Stimulated activated naive CD8-positive, alpha-beta T cell treated with anti-CD3 and anti-CD28 coated beads, Interleukin-15, amount 100 ng/mL, for 72 hours (primary cell): Measurements from ENCODE around the gene GFOD1.

ENCODE experiments used
- ATAC-seq: fragments of 150-1000 bp; cut with Tn5 transposase; 2 replicates; pipeline ENCODE4 v1.10.0; 2021; ENCODE audit warnings: mild to moderate bottlenecking, moderate library complexity
- DNase-seq, 2 donors: peaks; one replicate each; pipeline ENCODE4 v3.0.0; 2021 to 2022
- H3K27ac Mint-ChIP-seq, 2 donors: one replicate each; pipeline ENCODE4 v1.8.0; 2022; ENCODE audit warnings: mild to moderate bottlenecking in 2 of 2, mixed read lengths in 2 of 2, moderate library complexity in 2 of 2
- H3K27me3 Mint-ChIP-seq: one replicate; pipeline ENCODE4 v1.8.0; 2022; ENCODE audit warnings: mixed read lengths
- H3K4me1 Mint-ChIP-seq: one replicate; pipeline ENCODE4 v1.8.0; 2022; ENCODE audit warnings: mild to moderate bottlenecking, mixed read lengths
- H3K4me3 Mint-ChIP-seq, 2 donors: one replicate each; pipeline ENCODE4 v1.8.0; 2022; ENCODE audit warnings: mild to moderate bottlenecking in 2 of 2, mixed read lengths in 2 of 2, moderate library complexity in 1 of 2
- H3K9me3 Mint-ChIP-seq, 2 donors: one replicate each; pipeline ENCODE4 v1.8.0; 2022; ENCODE audit warnings: mixed read lengths in 2 of 2

GFOD1 gene

DNA sequence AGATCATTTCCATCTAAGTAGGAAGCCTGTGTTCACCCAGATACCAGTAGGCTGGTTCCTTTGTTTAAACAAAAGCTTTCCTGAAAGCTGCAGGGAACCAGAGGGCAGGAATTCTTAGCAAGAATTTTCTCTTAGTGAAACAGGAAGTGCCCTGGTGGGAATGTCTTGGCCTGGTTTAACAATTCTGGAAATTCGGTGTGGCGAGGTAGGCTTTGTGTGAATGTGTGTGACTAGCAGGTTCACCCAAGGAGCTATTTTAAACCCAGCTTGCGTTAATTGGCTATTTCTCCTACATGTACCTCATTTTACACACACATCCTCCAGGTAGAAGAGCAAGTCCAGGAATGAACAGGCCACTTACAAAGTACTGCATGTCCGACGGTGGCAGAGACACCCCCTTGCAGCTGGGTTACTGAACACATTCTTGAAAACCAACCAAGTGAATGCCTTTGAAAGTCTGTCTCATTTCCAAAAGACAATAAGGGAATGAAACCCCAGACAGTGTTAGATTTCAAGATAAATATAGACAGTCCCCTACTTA lies 64.6 kb downstream of the GFOD1 start:
- ATAC-seq (no peak), DNase-seq (no peak)
- Mint-ChIP-seq H3K4me1 (peaks cover 48% of the 10 kb centered on the region), H3K27ac (no peak overlapping the region), H3K9me3 (no peaks in the 10 kb centered on the region), H3K4me3 (no peak overlapping the region), H3K27me3 (peaks cover 15% of the 10 kb centered on the region)

- H3K27me3 Mint-ChIP-seq = peaks cover 15% of the 10 kb centered on the region
- ATAC-seq (no peak), DNase-seq (no peak)
- no peak overlapping the region for H3K4me3 Mint-ChIP-seq
- no peaks in the 10 kb centered on the region for H3K9me3 Mint-ChIP-seq
- H3K27ac Mint-ChIP-seq = no peak overlapping the region
- H3K4me1 Mint-ChIP-seq = peaks cover 36% of the 10 kb centered on the region
Measured at GRCh38 chr6:13421425-13422059, 65.9 kb downstream of the GFOD1 start.

DNA sequence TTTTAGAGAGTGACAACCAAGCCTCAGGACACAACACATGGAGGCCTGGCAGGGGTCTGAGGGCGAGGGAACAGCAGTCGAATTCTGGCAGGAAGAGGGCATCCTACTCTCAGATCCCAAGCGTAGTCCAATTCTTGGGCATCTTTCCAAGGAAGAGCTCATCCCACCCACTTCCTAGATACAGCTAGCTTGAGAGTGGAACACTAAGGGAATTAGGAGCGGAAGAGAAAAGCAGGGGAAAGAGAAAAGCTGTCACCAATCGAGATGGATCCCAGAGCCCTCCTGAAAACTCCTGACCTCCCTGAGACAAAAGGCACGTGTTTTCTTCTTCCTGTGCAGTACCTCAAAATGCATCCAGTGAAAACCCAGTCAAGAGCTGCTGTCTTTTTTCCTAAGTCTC lies 67.1 kb downstream of the GFOD1 start:
- Mint-ChIP-seq H3K9me3 (peaks cover 7% of the 10 kb centered on the region in 2 donors), H3K4me3 (no peak overlapping the region), H3K27me3 (peaks cover 15% of the 10 kb centered on the region), H3K27ac (peak overlapping the region in 1 of 2 donors; percentile 43), H3K4me1 (peaks cover 23% of the 10 kb centered on the region)
- ATAC-seq = no peak
- no peak for DNase-seq

DNA sequence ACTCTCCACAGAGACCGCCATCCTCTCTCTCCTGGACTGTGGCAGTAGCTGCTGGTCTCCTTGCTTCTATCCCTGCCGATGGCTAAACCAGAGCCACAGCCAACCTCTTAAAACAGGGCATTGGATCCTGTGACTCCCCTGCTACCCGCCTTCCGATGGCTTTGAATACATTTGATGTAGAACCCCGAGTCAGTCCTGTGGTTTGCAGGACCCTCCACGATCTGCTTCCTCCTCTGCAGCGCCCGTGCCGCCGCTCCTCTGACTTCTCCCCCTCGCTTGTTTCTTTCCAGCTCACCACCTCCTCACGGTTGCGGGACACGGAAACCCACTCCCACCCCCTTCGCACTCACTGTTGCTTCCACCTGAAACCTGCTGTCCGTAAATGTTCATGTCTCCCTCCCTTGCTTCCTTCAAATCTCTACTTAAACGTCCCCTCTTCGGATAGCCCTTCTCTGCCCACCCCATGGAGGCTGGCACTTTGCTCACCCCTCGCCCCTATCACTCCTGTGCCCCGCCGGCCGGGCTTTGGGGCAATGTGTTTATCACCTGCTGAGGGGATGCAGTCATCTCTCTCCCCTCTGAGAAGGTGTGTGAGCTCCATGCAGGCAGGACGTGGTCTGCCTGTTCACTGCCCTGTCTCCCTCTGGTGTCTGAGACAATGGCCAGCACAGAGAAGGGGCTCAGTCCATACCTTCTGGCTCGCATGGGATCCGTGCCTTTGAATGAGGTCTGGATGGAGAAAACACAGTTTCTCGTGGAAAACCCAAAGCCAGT lies 67.8 kb downstream of the GFOD1 start:
- H3K27ac Mint-ChIP-seq = peak overlapping the region; percentile 2 to 64
- ATAC-seq (peak; percentile 70), DNase-seq (no peak)
- peaks cover 15% of the 10 kb centered on the region for H3K27me3 Mint-ChIP-seq
- peaks cover 18% of the 10 kb centered on the region for H3K4me1 Mint-ChIP-seq
- peaks cover 7% of the 10 kb centered on the region in 2 donors for H3K9me3 Mint-ChIP-seq
- H3K4me3 Mint-ChIP-seq = peak overlapping the region; percentile 29 to 51

GRCh38 chr6:13418844-13419243 lies 68.6 kb downstream of the GFOD1 start:
- no peak for DNase-seq

GRCh38 chr6:13417954-13418353 lies 69.4 kb downstream of the GFOD1 start:
- H3K27me3 Mint-ChIP-seq = peaks cover 15% of the 10 kb centered on the region
- no peak for ATAC-seq
- H3K9me3 Mint-ChIP-seq = peaks cover 7% of the 10 kb centered on the region in 2 donors
- H3K4me3 Mint-ChIP-seq = no peak overlapping the region
- DNase-seq = no peak
- H3K4me1 Mint-ChIP-seq = peaks cover 18% of the 10 kb centered on the region
- H3K27ac Mint-ChIP-seq = no peak overlapping the region

More at GRCh38 chr6:13418844-13419243, 68.6 kb downstream of the GFOD1 start:
- peaks cover 18% of the 10 kb centered on the region for H3K4me1 Mint-ChIP-seq
- H3K4me3 Mint-ChIP-seq = no peak overlapping the region
- H3K9me3 Mint-ChIP-seq = peaks cover 7% of the 10 kb centered on the region in 2 donors
- H3K27ac Mint-ChIP-seq = no peak overlapping the region
- no peak for ATAC-seq
- H3K27me3 Mint-ChIP-seq = peaks cover 15% of the 10 kb centered on the region

DNA sequence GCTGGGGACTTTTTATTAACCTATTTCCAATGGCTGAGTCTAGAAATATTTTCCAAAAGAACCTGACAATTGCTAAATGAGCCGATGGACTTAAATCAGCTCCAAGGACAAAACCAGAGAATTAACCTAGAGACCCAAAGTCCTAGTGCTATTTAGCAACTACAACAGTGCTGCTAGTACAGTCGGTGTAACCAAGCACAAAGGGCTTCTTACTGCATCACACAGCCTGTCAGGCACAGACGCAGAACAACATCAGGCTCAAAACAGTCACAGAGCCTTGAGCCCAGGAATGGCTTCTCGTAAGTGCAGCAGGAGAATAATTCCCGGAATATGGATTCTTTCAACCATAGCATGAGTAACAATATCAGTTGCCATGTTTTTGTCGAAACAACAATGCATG lies 70.0 kb downstream of the GFOD1 start:
- Mint-ChIP-seq H3K27me3 (peaks cover 15% of the 10 kb centered on the region), H3K4me3 (no peak overlapping the region), H3K9me3 (peaks cover 7% of the 10 kb centered on the region in 2 donors), H3K27ac (no peak overlapping the region), H3K4me1 (peaks cover 18% of the 10 kb centered on the region)
- DNase-seq = no peak
- no peak for ATAC-seq

DNA sequence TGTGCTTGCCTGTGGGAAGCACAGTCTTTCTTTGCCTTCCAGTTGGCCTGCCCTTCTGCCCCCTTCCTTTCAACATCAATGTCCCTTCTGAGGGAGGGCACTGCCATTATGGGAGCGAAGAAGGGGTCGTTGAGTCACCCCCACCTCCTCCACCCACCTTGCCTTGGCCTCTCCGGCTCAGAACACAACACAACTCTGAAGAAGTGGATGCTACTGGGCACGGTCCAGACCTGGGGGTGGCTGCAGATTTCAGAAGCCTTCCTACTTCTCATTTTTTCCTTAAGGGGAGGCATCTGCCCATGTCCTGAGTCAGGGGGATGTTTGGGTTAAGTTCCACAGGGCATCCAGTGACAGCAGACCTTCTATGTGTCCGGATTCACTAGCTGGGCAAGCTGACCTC lies 72.1 kb downstream of the GFOD1 start:
- Mint-ChIP-seq H3K27me3 (peaks cover 13% of the 10 kb centered on the region), H3K4me3 (no peak overlapping the region), H3K27ac (no peak overlapping the region), H3K9me3 (peaks cover 7% of the 10 kb centered on the region in 2 donors), H3K4me1 (peaks cover 12% of the 10 kb centered on the region)
- no peak for ATAC-seq
- DNase-seq = no peak

DNA sequence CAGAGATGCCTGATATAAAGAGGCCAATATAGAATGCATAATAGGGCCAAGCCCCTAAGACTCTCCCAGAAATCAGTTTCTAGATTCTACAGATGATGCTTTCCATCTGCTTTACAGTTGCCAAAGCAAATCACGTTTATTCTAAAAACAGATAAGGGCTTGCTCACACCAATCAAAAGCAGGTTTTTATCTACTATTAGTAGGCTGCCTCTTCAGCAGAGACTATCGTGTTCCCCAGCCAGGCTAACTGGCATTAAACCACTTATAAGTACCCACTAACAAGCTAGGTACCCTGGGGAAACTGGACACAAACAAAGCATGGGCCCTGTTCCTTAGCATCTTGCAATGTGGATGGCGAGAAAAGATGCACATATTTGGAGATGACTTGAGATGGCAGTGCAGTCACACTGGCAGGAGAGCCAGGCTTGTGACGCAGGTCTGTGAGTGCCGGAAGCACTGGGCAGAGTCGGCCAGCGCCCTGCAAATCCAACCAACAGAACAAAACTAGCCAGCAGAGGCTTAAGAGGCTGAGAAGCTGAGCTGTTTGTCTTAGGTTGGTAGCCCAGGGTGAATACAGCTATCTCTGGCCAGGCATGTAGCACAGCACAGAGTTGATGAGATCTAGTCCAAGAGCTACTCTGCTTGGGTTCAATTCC lies 73.4 kb downstream of the GFOD1 start:
- Mint-ChIP-seq H3K27me3 (peaks cover under 1% of the 10 kb centered on the region), H3K27ac (no peak overlapping the region), H3K4me3 (no peak overlapping the region), H3K4me1 (no peaks in the 10 kb centered on the region), H3K9me3 (peaks cover 7% of the 10 kb centered on the region in 2 donors)
- DNase-seq = peak in 1 of 2 donors; percentile 17
- peak; percentile 73 for ATAC-seq

GRCh38 chr6:13413466-13413862 lies 73.9 kb downstream of the GFOD1 start:
- Mint-ChIP-seq H3K4me1 (no peaks in the 10 kb centered on the region), H3K9me3 (peaks cover 7% of the 10 kb centered on the region in 2 donors), H3K27me3 (no peaks in the 10 kb centered on the region), H3K27ac (no peak overlapping the region), H3K4me3 (no peak overlapping the region)
- ATAC-seq (no peak), DNase-seq (no peak)

- Mint-ChIP-seq H3K27me3 (no peaks in the 10 kb centered on the region), H3K4me1 (no peaks in the 10 kb centered on the region), H3K4me3 (no peak overlapping the region), H3K9me3 (peaks cover 7% of the 10 kb centered on the region in 2 donors), H3K27ac (no peak overlapping the region)
- DNase-seq = no peak
- ATAC-seq = no peak
Measured at GRCh38 chr6:13412639-13413465, 74.5 kb downstream of the GFOD1 start.

DNA sequence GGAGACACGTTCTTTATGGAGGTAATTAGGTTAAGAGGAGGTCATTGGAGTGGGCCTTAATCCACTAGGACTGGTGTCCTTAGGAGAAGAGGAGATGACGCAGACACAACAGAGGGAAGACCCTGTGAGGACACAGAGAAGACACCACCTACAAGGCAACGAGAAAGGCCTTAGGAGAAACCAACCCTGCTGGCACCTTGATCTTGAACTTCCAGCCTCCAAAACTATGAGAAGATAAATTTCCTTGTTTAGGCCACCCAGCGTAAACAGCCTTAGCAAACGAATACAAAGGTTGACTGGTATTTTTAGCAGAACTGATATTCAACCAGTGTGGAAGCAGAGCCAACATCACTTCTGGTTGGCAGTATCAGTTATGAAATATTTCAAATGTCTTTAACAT lies 75.2 kb downstream of the GFOD1 start:
- no peaks in the 10 kb centered on the region for H3K27me3 Mint-ChIP-seq
- H3K27ac Mint-ChIP-seq = no peak overlapping the region
- DNase-seq (no peak), ATAC-seq (no peak)
- peaks cover 7% of the 10 kb centered on the region in 2 donors for H3K9me3 Mint-ChIP-seq
- no peak overlapping the region for H3K4me3 Mint-ChIP-seq
- peaks cover 3% of the 10 kb centered on the region for H3K4me1 Mint-ChIP-seq

- H3K4me3 Mint-ChIP-seq = no peak overlapping the region
- no peak for ATAC-seq
- DNase-seq = no peak
- peaks cover 7% of the 10 kb centered on the region in 2 donors for H3K9me3 Mint-ChIP-seq
- H3K4me1 Mint-ChIP-seq = peaks cover 10% of the 10 kb centered on the region
- no peak overlapping the region for H3K27ac Mint-ChIP-seq
- no peaks in the 10 kb centered on the region for H3K27me3 Mint-ChIP-seq
Measured at GRCh38 chr6:13411484-13411883, 75.9 kb downstream of the GFOD1 start.

DNA sequence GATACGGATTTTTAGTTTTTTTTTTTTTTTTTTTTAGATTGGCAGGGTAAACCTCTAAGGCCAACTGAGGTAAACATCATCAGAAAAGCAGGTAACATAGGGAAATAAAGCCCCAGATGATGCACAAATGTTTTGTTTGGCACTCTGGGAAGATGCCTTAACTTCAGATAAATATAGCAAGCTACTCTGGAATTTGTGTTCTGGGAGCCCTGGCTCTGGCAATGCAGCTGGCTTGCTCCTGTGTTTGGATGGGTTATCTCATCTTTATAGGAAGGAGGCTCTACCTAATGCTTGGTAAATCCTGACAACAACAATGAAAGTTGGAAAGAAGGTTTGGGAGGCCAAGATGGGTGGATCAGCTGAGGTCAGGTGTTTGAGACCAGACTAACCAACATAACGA lies 77.4 kb downstream of the GFOD1 start:
- Mint-ChIP-seq H3K4me1 (peaks cover 10% of the 10 kb centered on the region), H3K27me3 (no peaks in the 10 kb centered on the region), H3K9me3 (no peaks in the 10 kb centered on the region), H3K27ac (no peak overlapping the region), H3K4me3 (no peak overlapping the region)
- DNase-seq (no peak), ATAC-seq (no peak)
